ENCODE measurements around the gene DIAPH3. TPM values are rescaled to one million over a fixed set of nuclear protein-coding genes. Genes with fewer than 3 reads are reported as not detected.

Gene DIAPH3
- polyA plus RNA-seq, 2 of the 4 experiments (the other 2 are of a cell fraction) = 10.8 to 13.6 TPM

DNA sequence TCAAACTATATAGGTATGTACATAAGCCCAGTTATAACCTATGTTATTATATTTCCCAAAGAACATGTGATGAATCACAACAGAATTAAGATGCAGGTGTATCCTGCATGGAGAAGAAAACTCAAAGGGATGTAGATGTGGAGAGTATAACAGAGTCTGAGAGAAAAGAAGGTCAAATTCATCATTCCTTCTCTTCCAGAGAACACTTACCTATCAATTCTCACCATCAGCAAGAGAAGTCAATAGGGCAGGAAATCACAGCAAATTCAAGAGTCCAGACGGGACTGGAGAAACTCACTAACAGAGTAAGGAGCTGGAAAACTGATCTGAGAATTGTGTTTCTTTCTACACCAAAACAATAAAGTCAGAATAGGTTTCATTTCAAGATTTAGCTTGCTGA is 28.4 kb downstream of the DIAPH3 start (continued):
- TF ChIP-seq ZFP36 (IDR thresholded peaks at IDR 0.05; ENCODE audit: borderline replicate concordance, partially characterized antibody) = no peak
- TF ChIP-seq NR3C1 (IDR thresholded peaks at IDR 0.05) = no peak

DNA sequence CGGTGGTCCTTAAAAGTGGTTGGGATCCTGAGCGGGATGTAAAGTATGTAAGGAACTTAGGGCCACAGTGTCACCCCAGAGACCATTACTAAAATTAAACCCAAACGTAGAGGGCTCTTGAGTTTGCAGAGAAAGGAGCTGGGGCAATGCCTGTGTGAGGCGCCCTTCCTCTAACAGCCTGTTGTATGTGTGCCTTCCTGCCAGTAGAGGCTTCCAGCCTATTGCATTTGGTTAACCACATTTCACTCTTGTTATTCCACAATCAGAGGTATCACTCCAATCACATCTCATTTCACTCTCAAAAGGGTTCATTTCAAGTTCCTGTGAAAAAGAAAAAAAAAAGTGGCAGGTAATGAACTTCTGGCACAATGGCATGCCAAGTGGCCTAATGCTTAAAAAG is 29.4 kb downstream of the DIAPH3 start:
- Histone ChIP-seq H3K4me3 (no peak overlapping the region), H3K4me2 (no peak overlapping the region), H3K27ac (no peak overlapping the region), H3K4me1 (no peaks in the 10 kb centered on the region), H3K9me3 (no peaks in the 10 kb centered on the region)
- TF ChIP-seq FOSB (CRISPR knock-in tag; IDR thresholded peaks at IDR 0.05) = no peak
- TF ChIP-seq, protein P1, sequence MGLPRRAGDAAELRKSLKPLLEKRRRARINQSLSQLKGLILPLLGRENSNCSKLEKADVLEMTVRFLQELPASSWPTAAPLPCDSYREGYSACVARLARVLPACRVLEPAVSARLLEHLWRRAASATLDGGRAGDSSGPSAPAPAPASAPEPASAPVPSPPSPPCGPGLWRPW (IDR thresholded peaks at IDR 0.05) = no peak
- TF ChIP-seq, protein P2, sequence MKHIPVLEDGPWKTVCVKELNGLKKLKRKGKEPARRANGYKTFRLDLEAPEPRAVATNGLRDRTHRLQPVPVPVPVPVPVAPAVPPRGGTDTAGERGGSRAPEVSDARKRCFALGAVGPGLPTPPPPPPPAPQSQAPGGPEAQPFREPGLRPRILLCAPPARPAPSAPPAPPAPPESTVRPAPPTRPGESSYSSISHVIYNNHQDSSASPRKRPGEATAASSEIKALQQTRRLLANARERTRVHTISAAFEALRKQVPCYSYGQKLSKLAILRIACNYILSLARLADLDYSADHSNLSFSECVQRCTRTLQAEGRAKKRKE (CRISPR knock-in tag; IDR thresholded peaks at IDR 0.05; ENCODE audit: low read depth) = no peak
- TF ChIP-seq, protein P3, sequence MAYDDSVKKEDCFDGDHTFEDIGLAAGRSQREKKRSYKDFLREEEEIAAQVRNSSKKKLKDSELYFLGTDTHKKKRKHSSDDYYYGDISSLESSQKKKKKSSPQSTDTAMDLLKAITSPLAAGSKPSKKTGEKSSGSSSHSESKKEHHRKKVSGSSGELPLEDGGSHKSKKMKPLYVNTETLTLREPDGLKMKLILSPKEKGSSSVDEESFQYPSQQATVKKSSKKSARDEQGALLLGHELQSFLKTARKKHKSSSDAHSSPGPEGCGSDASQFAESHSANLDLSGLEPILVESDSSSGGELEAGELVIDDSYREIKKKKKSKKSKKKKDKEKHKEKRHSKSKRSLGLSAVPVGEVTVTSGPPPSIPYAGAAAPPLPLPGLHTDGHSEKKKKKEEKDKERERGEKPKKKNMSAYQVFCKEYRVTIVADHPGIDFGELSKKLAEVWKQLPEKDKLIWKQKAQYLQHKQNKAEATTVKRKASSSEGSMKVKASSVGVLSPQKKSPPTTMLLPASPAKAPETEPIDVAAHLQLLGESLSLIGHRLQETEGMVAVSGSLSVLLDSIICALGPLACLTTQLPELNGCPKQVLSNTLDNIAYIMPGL (CRISPR knock-in tag; IDR thresholded peaks at IDR 0.05; ENCODE audit: borderline replicate concordance) = no peak
- no peak for TF ChIP-seq RCOR1 (IDR thresholded peaks at IDR 0.05; ENCODE audit: low read depth, low read length)
- no peak for TF ChIP-seq FOXS1 (CRISPR knock-in tag; IDR thresholded peaks at IDR 0.05)
- no peak for TF ChIP-seq ZNF302 (CRISPR knock-in tag; IDR thresholded peaks at IDR 0.05)
- no peak for TF ChIP-seq CHD2 (IDR thresholded peaks at IDR 0.05; ENCODE audit: low read length, partially characterized antibody)
- no peak for TF ChIP-seq JUNB (IDR thresholded peaks at IDR 0.05)
- no peak for TF ChIP-seq PHF8 (IDR thresholded peaks at IDR 0.05; ENCODE audit: borderline replicate concordance, low read depth)
- ChIA-PET CTCF (interaction anchor here (0.9 kb wide), 1 partner anchor 16 kb away, joined by 3 read pairs; no protein-coding TSS in a partner anchor), POLR2A (no interaction called here)
- DNase-seq (ENCODE audit: low read depth in 1 of 2, low spot score in 1 of 2) = peak in 1 of 2 experiments; percentile 3
- no peak for FAIRE-seq
- peak in 1 of 2 experiments; percentile 54; a peak in 1 of 6 replicates for ATAC-seq
- WGBS (ENCODE audit: missing lambda C conversion rate) = 82% methylated on average over 4 of the region's 4 CpGs

DNA sequence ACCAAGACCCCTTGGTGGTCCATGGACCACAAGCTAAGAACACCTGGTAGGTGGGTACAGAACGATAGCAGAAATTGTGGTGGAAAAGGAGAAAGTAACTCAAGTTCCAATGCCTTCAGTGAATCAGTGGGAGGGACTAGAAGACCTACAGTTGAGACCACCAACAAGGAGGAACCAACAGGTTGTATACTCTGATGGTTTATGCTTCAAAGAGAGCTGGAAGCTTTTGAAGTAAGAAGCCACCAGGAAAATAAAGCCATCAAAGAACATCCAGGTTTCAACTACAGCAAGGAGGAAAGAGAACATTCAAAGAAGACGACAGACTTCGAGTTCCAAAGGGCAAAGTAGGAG is 42.4 kb downstream of the DIAPH3 start:
- no peak overlapping the region for H3K27ac ChIP-seq
- ChIA-PET POLR2A (no interaction called here), CTCF (no interaction called here)
- no peak overlapping the region for H3K4me3 ChIP-seq
- TF ChIP-seq CBX2 (IDR thresholded peaks at IDR 0.05; ENCODE audit: borderline replicate concordance, low read depth) (no peak), POLR2A (IDR thresholded peaks at IDR 0.05; ENCODE audit: low read length) (no peak), CEBPB (IDR thresholded peaks at IDR 0.05) (no peak)
- TF ChIP-seq, protein P4, sequence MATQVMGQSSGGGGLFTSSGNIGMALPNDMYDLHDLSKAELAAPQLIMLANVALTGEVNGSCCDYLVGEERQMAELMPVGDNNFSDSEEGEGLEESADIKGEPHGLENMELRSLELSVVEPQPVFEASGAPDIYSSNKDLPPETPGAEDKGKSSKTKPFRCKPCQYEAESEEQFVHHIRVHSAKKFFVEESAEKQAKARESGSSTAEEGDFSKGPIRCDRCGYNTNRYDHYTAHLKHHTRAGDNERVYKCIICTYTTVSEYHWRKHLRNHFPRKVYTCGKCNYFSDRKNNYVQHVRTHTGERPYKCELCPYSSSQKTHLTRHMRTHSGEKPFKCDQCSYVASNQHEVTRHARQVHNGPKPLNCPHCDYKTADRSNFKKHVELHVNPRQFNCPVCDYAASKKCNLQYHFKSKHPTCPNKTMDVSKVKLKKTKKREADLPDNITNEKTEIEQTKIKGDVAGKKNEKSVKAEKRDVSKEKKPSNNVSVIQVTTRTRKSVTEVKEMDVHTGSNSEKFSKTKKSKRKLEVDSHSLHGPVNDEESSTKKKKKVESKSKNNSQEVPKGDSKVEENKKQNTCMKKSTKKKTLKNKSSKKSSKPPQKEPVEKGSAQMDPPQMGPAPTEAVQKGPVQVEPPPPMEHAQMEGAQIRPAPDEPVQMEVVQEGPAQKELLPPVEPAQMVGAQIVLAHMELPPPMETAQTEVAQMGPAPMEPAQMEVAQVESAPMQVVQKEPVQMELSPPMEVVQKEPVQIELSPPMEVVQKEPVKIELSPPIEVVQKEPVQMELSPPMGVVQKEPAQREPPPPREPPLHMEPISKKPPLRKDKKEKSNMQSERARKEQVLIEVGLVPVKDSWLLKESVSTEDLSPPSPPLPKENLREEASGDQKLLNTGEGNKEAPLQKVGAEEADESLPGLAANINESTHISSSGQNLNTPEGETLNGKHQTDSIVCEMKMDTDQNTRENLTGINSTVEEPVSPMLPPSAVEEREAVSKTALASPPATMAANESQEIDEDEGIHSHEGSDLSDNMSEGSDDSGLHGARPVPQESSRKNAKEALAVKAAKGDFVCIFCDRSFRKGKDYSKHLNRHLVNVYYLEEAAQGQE (IDR thresholded peaks at IDR 0.05) = no peak
- H3K4me1 ChIP-seq = no peaks in the 10 kb centered on the region
- H3K9me3 ChIP-seq = peaks cover under 1% of the 10 kb centered on the region; the same call in 1 of the 3 replicates
- 92% methylated on average over 3 of the region's 3 CpGs for WGBS (ENCODE audit: missing lambda C conversion rate)
- ATAC-seq (no peak), FAIRE-seq (no peak), DNase-seq (ENCODE audit: low read depth in 1 of 2, low spot score in 1 of 2) (no peak)
- no peak overlapping the region for H3K4me2 ChIP-seq
